Ishikawa (cell line): ENCODE data around the gene MYO16.

ENCODE experiments used
- CEBPB ChIP-seq: IDR thresholded peaks from 2 replicates; pipeline ENCODE4 v1.6.1; 2012
- CREB1 ChIP-seq: IDR thresholded peaks from 2 replicates; pipeline ENCODE4 v1.6.1; 2012; ENCODE audit warnings: low read depth
- EGR1 ChIP-seq: IDR thresholded peaks from 2 replicates; pipeline ENCODE4 v1.6.1; 2012
- EP300 ChIP-seq: IDR thresholded peaks from 2 replicates; pipeline ENCODE4 v1.6.1; 2012; ENCODE audit warnings: borderline replicate concordance
- FOXM1 ChIP-seq: IDR thresholded peaks from 2 replicates; pipeline ENCODE4 v1.6.1; 2012; ENCODE audit warnings: low read depth, borderline replicate concordance
- MAX ChIP-seq: IDR thresholded peaks from 2 replicates; pipeline ENCODE4 v1.6.1; 2012
- NFIC ChIP-seq: IDR thresholded peaks from 2 replicates; pipeline ENCODE4 v1.6.1; 2012
- RAD21 ChIP-seq: IDR thresholded peaks from 2 replicates; pipeline ENCODE4 v1.6.1; 2012; ENCODE audit warnings: low read depth
- REST ChIP-seq: IDR thresholded peaks from 2 replicates; pipeline ENCODE4 v1.6.1; 2012; ENCODE audit warnings: low read depth, mild to moderate bottlenecking
- TAF1 ChIP-seq: IDR thresholded peaks from 2 replicates; pipeline ENCODE4 v1.6.1; 2012; ENCODE audit warnings: low read depth, mild to moderate bottlenecking
- TCF12 ChIP-seq: IDR thresholded peaks from 2 replicates; pipeline ENCODE4 v1.6.1; 2012; ENCODE audit warnings: low read depth
- TEAD4 ChIP-seq: IDR thresholded peaks from 2 replicates; pipeline ENCODE4 v1.6.1; 2012
- USF1 ChIP-seq: IDR thresholded peaks from 2 replicates; pipeline ENCODE4 v1.6.1; 2012
- YY1 ChIP-seq: IDR thresholded peaks from 2 replicates; pipeline ENCODE4 v1.6.1; 2012; ENCODE audit warnings: low read depth
- ZBTB7A ChIP-seq: IDR thresholded peaks from 2 replicates; pipeline ENCODE4 v1.6.1; 2012; ENCODE audit warnings: low read depth

The MYO16 gene

GRCh38 chr13:109105899-109106298 lies 476.5 kb downstream of the MYO16 start:
- TF ChIP-seq EP300 (no peak), TAF1 (no peak), YY1 (no peak), TEAD4 (no peak), RAD21 (no peak), CEBPB (no peak), CREB1 (no peak), FOXM1 (no peak), TCF12 (no peak), MAX (no peak), EGR1 (no peak), USF1 (no peak), ZBTB7A (no peak)

GRCh38 chr13:109110159-109110558 lies 480.7 kb downstream of the MYO16 start:
- TF ChIP-seq MAX (no peak), FOXM1 (no peak), NFIC (no peak), EP300 (no peak), CEBPB (no peak), REST (no peak), EGR1 (no peak), TCF12 (no peak), RAD21 (no peak), TEAD4 (no peak), ZBTB7A (no peak), TAF1 (no peak)

GRCh38 chr13:109111141-109111540 lies 481.7 kb downstream of the MYO16 start:
- TF ChIP-seq EGR1, result no peak
- TF ChIP-seq ZBTB7A, result no peak
- TF ChIP-seq REST, result no peak
- TF ChIP-seq EP300, result no peak
- no peak for TF ChIP-seq TEAD4
- TF ChIP-seq MAX, result no peak
- TF ChIP-seq TAF1, result no peak
- no peak for TF ChIP-seq USF1
- TF ChIP-seq NFIC, result no peak
- no peak for TF ChIP-seq FOXM1
- no peak for TF ChIP-seq CEBPB
- TF ChIP-seq YY1, result no peak

- TF ChIP-seq NFIC (no peak), USF1 (no peak), TEAD4 (no peak), ZBTB7A (no peak), FOXM1 (no peak), CEBPB (no peak), MAX (no peak), EP300 (no peak), YY1 (no peak), TCF12 (no peak), REST (no peak), CREB1 (no peak), RAD21 (no peak), TAF1 (no peak), EGR1 (no peak)
These were observed 484.0 kb downstream of the MYO16 start for GRCh38 chr13:109113427-109113826.
